ENCODE results near the gene PADI1. TPM values are rescaled to one million over a fixed set of nuclear protein-coding genes. Genes with fewer than 3 reads are reported as not detected.
A peak's percentile ranks its signal among the peaks of the same experiment; 100 is the strongest.

The PADI1 gene
- total RNA-seq, 2 donors from 2014 or later, result not detected

DNA sequence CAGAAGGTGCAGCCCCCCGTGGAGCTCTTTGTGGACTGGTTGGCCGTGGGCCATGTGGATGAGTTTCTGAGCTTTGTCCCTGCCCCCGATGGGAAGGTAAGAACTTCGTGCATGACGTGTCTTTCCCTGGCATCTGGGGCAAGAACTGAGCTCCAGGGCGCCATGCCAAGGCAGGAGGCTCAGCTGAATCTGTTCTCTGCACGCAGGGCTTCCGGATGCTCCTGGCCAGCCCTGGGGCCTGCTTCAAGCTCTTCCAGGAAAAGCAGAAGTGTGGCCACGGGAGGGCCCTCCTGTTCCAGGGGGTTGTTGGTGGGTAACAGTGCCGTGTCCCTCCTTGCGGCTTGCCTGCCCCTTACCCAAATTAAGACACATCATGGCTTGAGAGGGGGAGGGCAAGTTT, 71.6 kb downstream of the PADI1 start:
- Histone ChIP-seq H3K27ac (no peak overlapping the region), H3K9me3 (no peaks in the 10 kb centered on the region), H3K4me3 (no peak overlapping the region), H3K36me3 (replicated peaks in 1 of 2; ENCODE audit: insufficient read depth in 1 of 2, low read depth in 2 of 2) (no peaks in the 10 kb centered on the region), H3K27me3 (no peaks in the 10 kb centered on the region), H3K4me1 (peaks cover 22% of the 10 kb centered on the region)
- DNase-seq, result peak in 3 of 4 donors; percentile 18 to 61 (median 37)
- intact Hi-C loops (cut with DNase I), result no loop called here
- WGBS, 2 donors, result 65 to 88% methylated on average over 8 to 11 of the region's 11 CpGs
- TF ChIP-seq, protein P1, sequence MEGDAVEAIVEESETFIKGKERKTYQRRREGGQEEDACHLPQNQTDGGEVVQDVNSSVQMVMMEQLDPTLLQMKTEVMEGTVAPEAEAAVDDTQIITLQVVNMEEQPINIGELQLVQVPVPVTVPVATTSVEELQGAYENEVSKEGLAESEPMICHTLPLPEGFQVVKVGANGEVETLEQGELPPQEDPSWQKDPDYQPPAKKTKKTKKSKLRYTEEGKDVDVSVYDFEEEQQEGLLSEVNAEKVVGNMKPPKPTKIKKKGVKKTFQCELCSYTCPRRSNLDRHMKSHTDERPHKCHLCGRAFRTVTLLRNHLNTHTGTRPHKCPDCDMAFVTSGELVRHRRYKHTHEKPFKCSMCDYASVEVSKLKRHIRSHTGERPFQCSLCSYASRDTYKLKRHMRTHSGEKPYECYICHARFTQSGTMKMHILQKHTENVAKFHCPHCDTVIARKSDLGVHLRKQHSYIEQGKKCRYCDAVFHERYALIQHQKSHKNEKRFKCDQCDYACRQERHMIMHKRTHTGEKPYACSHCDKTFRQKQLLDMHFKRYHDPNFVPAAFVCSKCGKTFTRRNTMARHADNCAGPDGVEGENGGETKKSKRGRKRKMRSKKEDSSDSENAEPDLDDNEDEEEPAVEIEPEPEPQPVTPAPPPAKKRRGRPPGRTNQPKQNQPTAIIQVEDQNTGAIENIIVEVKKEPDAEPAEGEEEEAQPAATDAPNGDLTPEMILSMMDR (IDR thresholded peaks at IDR 0.05), result no peak
- TF ChIP-seq POLR2A (IDR thresholded peaks at IDR 0.05), result no peak
- no peak for ATAC-seq

DNA sequence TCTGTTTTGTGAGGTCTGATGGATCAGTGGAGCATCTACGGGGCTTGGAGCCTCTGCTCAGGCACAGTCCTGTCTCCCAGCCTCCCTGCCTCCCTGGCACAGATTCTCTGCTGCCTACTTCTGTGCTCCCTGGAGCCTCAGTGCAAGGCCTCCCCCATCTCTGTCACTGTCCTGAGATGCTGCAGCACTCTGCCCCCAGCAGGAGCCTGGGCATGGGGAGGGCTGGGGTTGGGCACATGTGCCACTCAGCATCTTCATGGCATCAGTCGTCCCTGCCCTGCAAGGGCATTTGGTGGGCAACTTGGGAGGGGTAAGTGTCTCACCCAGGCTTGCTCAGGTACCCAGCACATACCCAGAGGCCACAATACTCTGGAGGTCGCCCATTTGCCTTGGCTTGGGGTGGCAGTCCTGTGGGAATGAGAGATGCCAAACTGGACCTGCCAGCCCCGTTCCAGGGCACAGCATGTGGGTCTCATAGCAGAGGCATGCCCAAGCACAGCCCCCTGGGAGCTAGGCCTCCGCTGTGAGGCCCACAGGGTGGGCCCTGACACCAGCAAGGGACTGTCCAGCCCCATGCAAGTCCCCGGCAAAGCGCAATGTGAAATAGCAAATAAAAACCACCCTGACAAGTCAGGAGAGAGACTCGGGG, 72.7 kb downstream of the PADI1 start:
- DNase-seq (peak in 1 of 4 donors; percentile 7), ATAC-seq (no peak)
- H3K36me3 ChIP-seq (replicated peaks in 1 of 2; ENCODE audit: insufficient read depth in 1 of 2, low read depth in 2 of 2), result no peaks in the 10 kb centered on the region
- no peak overlapping the region for H3K4me3 ChIP-seq
- no peaks in the 10 kb centered on the region for H3K9me3 ChIP-seq
- TF ChIP-seq, protein P1 (IDR thresholded peaks at IDR 0.05), result no peak
- TF ChIP-seq POLR2A (IDR thresholded peaks at IDR 0.05), result no peak
- intact Hi-C loops (cut with DNase I), result no loop called here
- WGBS, 2 donors, result 84 to 86% methylated on average over 6 to 7 of the region's 8 CpGs
- H3K27me3 ChIP-seq, result no peaks in the 10 kb centered on the region
- H3K4me1 ChIP-seq, result peaks cover 22% of the 10 kb centered on the region
- peak overlapping the region in 2 of 4 donors; percentile 57 to 70 for H3K27ac ChIP-seq

DNA sequence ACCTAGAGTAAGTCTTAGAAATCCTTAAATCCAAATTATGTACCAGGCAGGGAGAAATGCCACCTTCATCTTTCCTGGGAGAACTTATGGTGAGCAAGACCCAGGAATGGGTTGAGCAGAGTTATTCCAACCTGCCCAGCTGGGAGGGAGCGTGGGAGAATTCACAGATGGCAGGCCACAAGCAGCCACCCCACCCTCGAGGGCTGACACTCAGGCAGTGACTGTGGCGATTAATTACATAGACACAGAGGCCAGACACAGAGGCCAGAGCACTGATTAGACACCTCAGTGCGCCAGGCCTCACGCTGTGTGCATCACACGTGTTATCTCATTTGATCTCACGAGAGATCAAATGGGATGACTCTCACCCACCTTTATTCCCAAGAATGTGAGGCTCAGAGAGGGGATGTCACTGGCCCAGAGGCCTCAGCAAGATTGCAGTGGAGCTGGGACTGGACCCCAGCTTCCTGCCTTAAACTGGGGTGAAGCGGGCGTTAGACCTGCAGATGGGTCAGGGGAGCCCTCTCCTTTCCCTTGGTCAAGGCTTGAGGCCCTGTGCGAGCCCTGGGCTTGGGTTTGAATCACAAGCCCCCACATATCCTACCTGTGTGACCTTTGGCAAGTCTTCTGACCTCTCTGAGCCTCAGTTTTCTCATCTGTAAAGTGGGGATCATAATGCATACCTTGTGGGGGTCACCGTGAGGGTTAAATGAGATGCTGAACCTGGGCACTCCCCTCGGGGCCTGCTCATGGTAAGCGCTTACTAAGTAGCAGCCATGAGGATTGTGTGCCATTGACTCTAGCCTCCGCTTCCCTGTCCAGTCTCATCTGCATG, 74.3 kb downstream of the PADI1 start:
- intact Hi-C loops (cut with DNase I), result no loop called here
- H3K4me1 ChIP-seq, result peaks cover 22% of the 10 kb centered on the region
- H3K36me3 ChIP-seq (replicated peaks in 1 of 2; ENCODE audit: insufficient read depth in 1 of 2, low read depth in 2 of 2), result no peaks in the 10 kb centered on the region
- H3K4me3 ChIP-seq, result no peak overlapping the region
- DNase-seq, result peak; percentile 91 to 94 (median 92)
- peak overlapping the region; percentile 33 to 70 (median 63) for H3K27ac ChIP-seq
- 63 to 71% methylated on average over 5 to 14 of the region's 14 CpGs for WGBS, 2 donors
- no peak for TF ChIP-seq POLR2A (IDR thresholded peaks at IDR 0.05)
- TF ChIP-seq, protein P1 (IDR thresholded peaks at IDR 0.05), result no peak
- no peaks in the 10 kb centered on the region for H3K9me3 ChIP-seq
- ATAC-seq, result peak; percentile 96
- no peaks in the 10 kb centered on the region for H3K27me3 ChIP-seq

DNA sequence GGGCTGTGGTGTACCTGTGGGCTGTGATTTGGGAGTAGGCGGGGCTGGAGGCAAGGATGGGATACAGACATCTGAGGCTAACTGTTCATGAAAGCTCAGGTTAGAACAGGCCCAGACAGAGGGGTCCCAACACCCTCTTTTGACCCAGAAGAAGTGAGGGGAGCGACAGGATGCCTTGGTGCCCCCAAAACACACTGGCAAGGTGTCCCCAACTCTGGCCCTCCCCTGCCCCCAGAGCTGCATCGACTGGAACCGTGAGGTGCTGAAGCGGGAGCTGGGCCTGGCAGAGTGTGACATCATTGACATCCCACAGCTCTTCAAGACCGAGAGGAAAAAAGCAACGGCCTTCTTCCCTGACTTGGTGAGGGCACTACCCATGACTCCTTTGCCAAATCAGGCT, 75.5 kb downstream of the PADI1 start:
- WGBS, 2 donors, result 87% methylated on average over 7 of the region's 7 CpGs
- no peak for ATAC-seq
- TF ChIP-seq POLR2A (IDR thresholded peaks at IDR 0.05), result no peak
- TF ChIP-seq, protein P1 (IDR thresholded peaks at IDR 0.05), result no peak

More for the DNA sequence above, 75.5 kb downstream of the PADI1 start:
- DNase-seq, result peak in 1 of 4 donors; percentile 9
- Histone ChIP-seq H3K9me3 (no peaks in the 10 kb centered on the region), H3K4me3 (no peak overlapping the region), H3K4me1 (peaks cover 22% of the 10 kb centered on the region), H3K27me3 (no peaks in the 10 kb centered on the region), H3K36me3 (replicated peaks in 1 of 2; ENCODE audit: insufficient read depth in 1 of 2, low read depth in 2 of 2) (no peaks in the 10 kb centered on the region), H3K27ac (no peak overlapping the region)
- intact Hi-C loops (cut with DNase I), result no loop called here

Measured in body of pancreas (tissue), 4 donors.